Esophagus (tissue), 2 donors: ENCODE measurements around the gene ACE. TPM values are rescaled to one million over a fixed set of nuclear protein-coding genes. Genes with fewer than 3 reads are reported as not detected.
"Not testable (repeated sequence)": the region's sequence is repeated elsewhere in the genome, so short reads cannot be mapped to it uniquely, and the experiment has no call there.

ENCODE experiments used
- H3K27ac ChIP-seq, 2 donors: one replicate each; pipeline ENCODE4 v1.5.1; 2013; ENCODE audit warnings: low read depth in 2 of 2, mild to moderate bottlenecking in 2 of 2, inconsistent platforms in 1 of 2, low read length in 1 of 2, moderate library complexity in 1 of 2
- H3K27me3 ChIP-seq, 2 donors: one replicate each; pipeline ENCODE4 v1.6.1; 2013; ENCODE audit warnings: low read length in 2 of 2, control low read depth in 1 of 2, mild to moderate bottlenecking in 1 of 2; ENCODE audit not compliant: insufficient read depth in 2 of 2, control insufficient read depth in 1 of 2
- H3K36me3 ChIP-seq, 2 donors: one replicate each; pipeline ENCODE4 v1.6.1; 2013; ENCODE audit warnings: low read length in 1 of 2; ENCODE audit not compliant: control insufficient read depth in 2 of 2, insufficient read depth in 2 of 2
- H3K4me1 ChIP-seq, 2 donors: one replicate each; pipeline ENCODE4 v1.6.1; 2013; ENCODE audit warnings: low read length in 1 of 2; ENCODE audit not compliant: control insufficient read depth in 2 of 2, insufficient read depth in 2 of 2
- H3K4me3 ChIP-seq, 2 donors: one replicate each; pipeline ENCODE4 v1.5.1; 2013; ENCODE audit warnings: low read length in 2 of 2, mild to moderate bottlenecking in 2 of 2, low read depth in 1 of 2, moderate library complexity in 1 of 2
- H3K9me3 ChIP-seq, 2 donors: one replicate each; pipeline ENCODE4 v1.6.1; 2013; ENCODE audit warnings: mild to moderate bottlenecking in 2 of 2, low read depth in 1 of 2, low read length in 1 of 2, moderate library complexity in 1 of 2; ENCODE audit not compliant: control insufficient read depth in 2 of 2, insufficient read depth in 1 of 2
- WGBS, 2 donors: extraction: QIAGEN DNeasy Blood & Tissue Kit; methylation state at CpG; one replicate each; pipeline ENCODE4 v1.1.7; 2013; 5-methylcytosine and 5-hydroxymethylcytosine counted together
- polyA plus RNA-seq, 2 donors: library from polyadenylated mRNA; stranded (reverse); fragments of 200-250 nt; gene quantifications; one replicate each; pipeline ENCODE4 v1.2.3, GENCODE V29; 2013
- donor health status: healthy with polysubstance abuse.
- donor health status: Bipolar disorder and iron deficiency.

The ACE gene
- polyA plus RNA-seq, 2 donors, result 1.2 to 1.9 TPM

- 46 to 51% methylated on average over 11 of the region's 11 CpGs for WGBS, 2 donors
- H3K27ac ChIP-seq, result no peak overlapping the region
- H3K4me1 ChIP-seq, result peaks cover 0 to 16% of the 10 kb centered on the region in 2 donors
Observed at GRCh38 chr17:63450551-63450950, 26.3 kb upstream of the ACE start.

GRCh38 chr17:63451150-63451549 lies 25.7 kb upstream of the ACE start:
- Histone ChIP-seq H3K4me1 (peaks cover 0 to 14% of the 10 kb centered on the region in 2 donors), H3K4me3 (no peak overlapping the region), H3K27me3 (no peaks in the 10 kb centered on the region), H3K9me3 (no peaks in the 10 kb centered on the region), H3K36me3 (no peaks in the 10 kb centered on the region), H3K27ac (no peak overlapping the region)
- WGBS, 2 donors, result 90 to 94% methylated on average over 11 of the region's 11 CpGs

More at GRCh38 chr17:63450551-63450950, 26.3 kb upstream of the ACE start:
- H3K4me3 ChIP-seq, result no peak overlapping the region
- H3K36me3 ChIP-seq, result no peaks in the 10 kb centered on the region
- H3K27me3 ChIP-seq, result no peaks in the 10 kb centered on the region
- H3K9me3 ChIP-seq, result no peaks in the 10 kb centered on the region

- Histone ChIP-seq H3K9me3 (no peaks in the 10 kb centered on the region), H3K4me1 (peaks cover 0 to 12% of the 10 kb centered on the region in 2 donors), H3K4me3 (no peak overlapping the region), H3K36me3 (no peaks in the 10 kb centered on the region), H3K27ac (no peak overlapping the region), H3K27me3 (no peaks in the 10 kb centered on the region)
- WGBS, 2 donors, result 73 to 79% methylated on average over 15 of the region's 15 CpGs
Observed at GRCh38 chr17:63452046-63452961, 24.6 kb upstream of the ACE start.

GRCh38 chr17:63452962-63453551 lies 23.8 kb upstream of the ACE start:
- Histone ChIP-seq H3K4me3 (no peak overlapping the region), H3K36me3 (no peaks in the 10 kb centered on the region), H3K9me3 (no peaks in the 10 kb centered on the region), H3K4me1 (peaks cover 0 to 7% of the 10 kb centered on the region in 2 donors), H3K27ac (no peak overlapping the region), H3K27me3 (no peaks in the 10 kb centered on the region)
- WGBS, 2 donors, result 33 to 44% methylated on average over 7 of the region's 7 CpGs

GRCh38 chr17:63454357-63454756 lies 22.5 kb upstream of the ACE start:
- not testable (repeated sequence) for H3K4me3 ChIP-seq, H3K27me3 ChIP-seq, H3K9me3 ChIP-seq, H3K27ac ChIP-seq, H3K4me1 ChIP-seq, H3K36me3 ChIP-seq
- 67 to 72% methylated on average over 6 of the region's 6 CpGs for whole genome bisulfite sequencing, 2 donors

GRCh38 chr17:63454915-63455314 lies 21.9 kb upstream of the ACE start:
- 55 to 63% methylated on average over 5 of the region's 5 CpGs for WGBS, 2 donors
- Histone ChIP-seq H3K4me3 (no peak overlapping the region), H3K27ac (no peak overlapping the region), H3K9me3 (no peaks in the 10 kb centered on the region), H3K36me3 (no peaks in the 10 kb centered on the region), H3K27me3 (no peaks in the 10 kb centered on the region), H3K4me1 (peaks cover 0 to 7% of the 10 kb centered on the region in 2 donors)

GRCh38 chr17:63455417-63455816 lies 21.4 kb upstream of the ACE start:
- H3K4me1 ChIP-seq, result peaks cover 0 to 7% of the 10 kb centered on the region in 2 donors
- no peaks in the 10 kb centered on the region for H3K36me3 ChIP-seq
- 64 to 72% methylated on average over 4 of the region's 4 CpGs for WGBS, 2 donors
- no peaks in the 10 kb centered on the region for H3K27me3 ChIP-seq
- no peak overlapping the region for H3K27ac ChIP-seq
- H3K9me3 ChIP-seq, result no peaks in the 10 kb centered on the region
- no peak overlapping the region for H3K4me3 ChIP-seq

GRCh38 chr17:63458478-63458877 lies 18.4 kb upstream of the ACE start:
- no peaks in the 10 kb centered on the region for H3K9me3 ChIP-seq
- no peaks in the 10 kb centered on the region for H3K36me3 ChIP-seq
- H3K4me1 ChIP-seq, result no peaks in the 10 kb centered on the region
- no peak overlapping the region for H3K27ac ChIP-seq
- 78 to 87% methylated on average over 4 of the region's 4 CpGs for WGBS, 2 donors
- H3K27me3 ChIP-seq, result no peaks in the 10 kb centered on the region
- H3K4me3 ChIP-seq, result no peak overlapping the region

- Histone ChIP-seq H3K4me1 (no peaks in the 10 kb centered on the region), H3K27ac (no peak overlapping the region), H3K9me3 (no peaks in the 10 kb centered on the region), H3K4me3 (no peak overlapping the region), H3K27me3 (no peaks in the 10 kb centered on the region), H3K36me3 (no peaks in the 10 kb centered on the region)
- WGBS, 2 donors, result 65 to 67% methylated on average over 9 of the region's 9 CpGs
Observed at GRCh38 chr17:63460018-63460417, 16.8 kb upstream of the ACE start.
